Epithelial cell of proximal tubule (primary cell): Measurements from ENCODE around the gene LSAMP. TPM values are rescaled to one million over a fixed set of nuclear protein-coding genes. Genes with fewer than 3 reads are reported as not detected.

Experiments used
- DNase-seq: peaks from one replicate; pipeline ENCODE4 v3.0.0-alpha.2; 2011; ENCODE audit warnings: low read depth
- H3K4me3 ChIP-seq: 2 replicates; pipeline ENCODE4 v1.5.1; 2011; ENCODE audit warnings: low read depth, mild to moderate bottlenecking, low read length
- CTCF ChIP-seq: conservative IDR thresholded peaks from 2 replicates; pipeline ENCODE4 v1.5.1; 2012; ENCODE audit warnings: low read depth, mild to moderate bottlenecking, low read length
- total RNA-seq: library from RNA; depleted of rRNA; stranded (reverse); fragments of >200 nt; gene quantifications from 2 replicates; pipeline ENCODE4 v1.2.3, GENCODE V29; 2015

The LSAMP gene
- total RNA-seq, 1 donor from 2014 or later = 5.1 TPM

GRCh38 chr3:115915061-115915460 lies 530.2 kb downstream of the LSAMP start:
- TF ChIP-seq CTCF = no peak
- H3K4me3 ChIP-seq = no peak overlapping the region
- no peak for DNase-seq

DNA sequence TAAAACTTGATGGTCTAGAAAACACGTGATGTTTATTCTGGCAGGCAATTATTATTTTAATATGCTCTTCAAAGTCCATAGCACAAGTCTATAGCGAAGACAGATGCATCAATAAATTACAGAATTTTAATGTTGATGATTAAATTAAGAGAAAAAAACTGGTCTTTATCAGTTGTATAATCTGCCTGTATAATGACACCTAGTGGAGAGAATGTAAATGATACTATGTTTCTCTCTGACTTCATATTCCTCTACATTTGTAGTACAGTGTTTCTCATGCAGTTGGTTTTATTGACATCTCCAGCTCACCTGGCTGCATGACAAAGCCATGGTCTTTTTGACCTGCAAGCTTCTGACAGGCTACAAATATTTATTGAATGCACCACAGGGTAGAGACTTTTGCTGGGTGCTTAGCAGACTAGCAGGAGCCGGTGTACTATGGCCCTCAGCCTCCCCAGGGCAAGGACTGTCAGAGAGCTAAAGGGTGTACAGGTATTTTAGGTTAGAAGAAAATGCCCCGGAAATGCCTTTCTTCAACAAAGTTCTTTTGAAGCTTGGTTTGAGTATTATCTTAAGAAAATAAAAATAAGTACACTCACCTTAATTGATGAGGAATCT lies 532.1 kb downstream of the LSAMP start:
- DNase-seq = no peak
- peak; percentile 45 for TF ChIP-seq CTCF
- H3K4me3 ChIP-seq = no peak overlapping the region

GRCh38 chr3:115912372-115912771 lies 532.9 kb downstream of the LSAMP start:
- DNase-seq = no peak
- TF ChIP-seq CTCF = no peak
- H3K4me3 ChIP-seq = no peak overlapping the region

DNA sequence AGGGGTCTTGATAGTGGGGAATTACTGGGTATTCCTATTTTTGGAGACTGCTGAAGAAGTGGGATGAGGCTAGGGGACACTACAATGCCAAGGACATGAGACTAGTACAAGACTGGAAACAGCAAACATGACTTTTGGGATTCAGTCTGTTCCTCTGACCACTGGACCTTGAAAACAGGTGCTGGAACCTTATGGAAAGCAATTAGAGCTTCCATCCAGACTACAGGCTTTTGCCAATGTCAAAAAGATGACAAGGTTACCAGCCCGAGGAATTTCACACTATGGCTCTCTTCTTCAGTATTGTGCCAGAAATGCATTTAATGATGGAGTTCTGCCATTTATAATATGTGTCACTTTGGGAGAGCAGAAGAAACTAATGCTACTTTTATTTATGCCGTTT lies 539.4 kb downstream of the LSAMP start:
- TF ChIP-seq CTCF = no peak
- DNase-seq = no peak
- H3K4me3 ChIP-seq = no peak overlapping the region

DNA sequence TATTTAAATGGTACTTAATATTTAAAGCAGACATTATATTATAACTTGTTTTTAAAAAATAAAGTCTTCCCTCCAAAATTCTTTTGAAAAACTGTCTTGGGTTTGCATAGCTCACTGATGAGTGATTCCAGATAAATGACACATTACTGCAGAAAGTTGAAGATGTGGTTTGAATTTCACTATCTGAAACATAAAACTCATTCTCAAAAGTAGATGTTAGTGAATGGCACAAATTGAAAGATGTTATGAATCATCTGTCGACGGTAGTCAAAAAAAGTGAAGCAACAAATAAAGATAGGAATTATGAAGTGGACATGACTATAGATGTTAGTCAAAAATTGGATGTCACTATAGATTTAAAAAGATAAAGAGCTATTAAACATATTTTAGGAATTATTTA lies 541.4 kb downstream of the LSAMP start:
- H3K4me3 ChIP-seq = no peak overlapping the region
- no peak for DNase-seq
- no peak for TF ChIP-seq CTCF

DNA sequence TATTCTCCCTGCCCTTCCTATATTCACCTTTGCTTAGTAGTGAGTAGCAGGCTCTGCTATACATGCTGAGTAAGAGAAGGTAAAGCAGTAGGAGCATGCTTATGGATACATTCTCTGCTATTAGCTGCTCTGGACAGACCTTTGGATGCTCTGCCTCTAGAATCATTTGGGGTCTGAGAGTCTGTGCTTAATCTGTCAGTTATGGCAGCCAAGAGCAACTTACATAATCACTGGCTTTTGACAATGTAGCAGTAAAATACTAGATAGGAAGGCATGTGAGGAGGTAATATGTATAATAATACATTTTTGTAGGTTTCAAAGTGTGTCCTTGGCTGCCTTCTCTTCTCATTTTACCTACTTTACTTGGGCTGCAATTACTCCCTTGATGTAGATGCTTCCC lies 544.3 kb downstream of the LSAMP start:
- no peak for DNase-seq
- TF ChIP-seq CTCF = no peak
- no peak overlapping the region for H3K4me3 ChIP-seq

DNA sequence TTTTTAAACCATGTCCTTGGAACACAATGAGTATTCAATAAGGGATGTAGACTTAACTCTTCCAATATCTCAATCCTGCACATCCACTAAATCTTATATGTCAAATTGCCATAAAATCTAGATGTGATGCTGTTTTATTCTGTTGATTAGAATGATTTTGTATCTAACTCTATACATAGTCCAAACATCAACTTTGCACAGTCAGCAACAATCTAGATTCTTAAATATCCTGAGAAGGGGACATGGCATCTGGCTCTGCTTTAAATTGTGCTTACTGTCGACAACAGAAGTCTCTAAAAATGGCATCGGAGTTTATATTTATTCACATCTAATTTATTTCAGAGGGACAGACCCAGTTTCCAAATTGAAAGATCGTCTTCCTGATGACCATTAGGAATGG lies 545.8 kb downstream of the LSAMP start:
- no peak overlapping the region for H3K4me3 ChIP-seq
- no peak for DNase-seq
- TF ChIP-seq CTCF = no peak
